ENCODE data around the gene COBLL1.
"Not testable (repeated sequence)": the region's sequence is repeated elsewhere in the genome, so short reads cannot be mapped to it uniquely, and the experiment has no call there.

Gene COBLL1

GRCh38 chr2:164841719-164842623 is at the start of gene COBLL1:
Gene COBLL1, minus strand, starts transcription at chr2:164841823. Its CDS starts 627 bp downstream, at chr2:164841196.
- peak; percentile 93 for DNase-seq (ENCODE audit: low read depth, low spot score)

GRCh38 chr2:164890544-164890943 is 48.9 kb upstream of the COBLL1 start:
- DNase-seq (ENCODE audit: low read depth, low spot score) = no peak

DNA sequence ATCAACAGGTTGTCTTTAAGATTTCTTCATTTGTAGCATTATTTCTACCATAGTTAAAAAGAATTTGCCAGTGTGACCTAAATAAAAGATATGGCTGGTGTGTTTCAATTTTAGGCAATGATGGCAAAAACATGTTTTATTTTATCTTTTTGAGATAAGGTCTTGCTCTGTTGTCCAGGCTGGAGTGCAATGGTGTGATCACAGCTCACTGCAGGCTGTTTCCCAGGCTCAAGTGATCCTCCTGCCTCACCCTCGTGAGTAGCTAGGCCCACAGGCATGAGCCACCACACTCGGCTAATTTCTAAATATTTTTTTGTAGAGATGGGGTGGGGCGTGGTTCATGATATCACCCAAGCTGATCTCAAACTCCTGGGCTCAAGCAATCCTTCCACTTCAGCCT is 47.0 kb upstream of the COBLL1 start:
- no peak for DNase-seq (ENCODE audit: low read depth, low spot score)

DNA sequence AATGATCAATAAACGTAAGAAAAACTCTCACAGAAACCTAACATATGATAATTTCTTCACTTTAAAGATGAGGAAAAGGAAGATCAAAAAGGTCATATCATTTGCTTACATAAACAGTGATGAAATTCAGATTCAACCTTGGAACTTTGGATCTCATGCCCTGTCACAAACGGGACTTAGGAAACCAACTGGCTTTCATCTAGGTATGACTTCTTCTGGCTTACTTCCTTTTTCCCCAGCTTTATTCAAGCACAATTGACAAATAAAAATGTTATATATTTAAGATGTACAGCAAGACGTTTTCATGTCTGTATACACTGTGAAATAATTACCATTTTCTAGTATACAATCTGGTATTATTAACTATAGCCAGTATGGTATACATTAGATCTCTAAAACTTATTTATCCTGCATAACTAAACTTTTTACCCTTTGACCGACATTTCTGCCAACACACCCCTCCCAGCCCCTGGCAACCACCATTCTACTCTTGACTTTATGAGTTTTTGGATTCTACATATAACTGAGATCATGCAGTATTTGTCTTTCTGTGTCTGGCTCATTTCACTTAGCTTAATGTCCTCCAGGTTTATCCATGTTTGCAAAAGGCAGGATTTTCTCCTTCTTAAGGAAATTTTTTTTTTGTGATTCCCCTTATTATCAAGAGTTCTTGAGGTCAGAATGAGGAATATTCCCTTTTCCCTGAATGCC is 46.0 kb upstream of the COBLL1 start:
- DNase-seq (ENCODE audit: low read depth, low spot score) = no peak

DNA sequence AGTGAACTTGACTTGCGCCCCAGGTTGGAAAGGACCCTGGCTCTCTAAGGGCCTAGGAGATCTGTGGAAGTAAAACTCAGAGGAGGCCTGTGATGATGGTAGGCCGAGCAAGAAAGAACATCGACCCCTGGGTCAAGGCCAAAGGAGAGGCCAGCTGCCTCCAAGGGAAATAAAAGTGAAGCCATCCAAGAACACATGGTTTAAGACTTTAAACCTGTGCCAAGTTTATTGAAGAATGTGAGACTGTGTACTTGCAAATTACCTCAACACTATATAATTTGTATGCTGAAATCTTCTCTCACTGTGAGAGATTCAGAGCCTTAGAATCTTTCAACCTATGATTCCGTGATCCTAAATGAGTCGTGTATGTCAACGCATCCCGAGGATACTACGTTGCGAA is 40.7 kb upstream of the COBLL1 start:
- DNase-seq (ENCODE audit: low read depth, low spot score) = no peak

- DNase-seq (ENCODE audit: low read depth, low spot score) = no peak
These were observed 39.9 kb upstream of the COBLL1 start for GRCh38 chr2:164881524-164881923.

GRCh38 chr2:164879901-164880535 is 38.4 kb upstream of the COBLL1 start:
- DNase-seq (ENCODE audit: low read depth, low spot score) = no peak

GRCh38 chr2:164877927-164878326 is 36.3 kb upstream of the COBLL1 start:
- no peak for DNase-seq (ENCODE audit: low read depth, low spot score)

GRCh38 chr2:164877169-164877568 is 35.5 kb upstream of the COBLL1 start:
- DNase-seq (ENCODE audit: low read depth, low spot score) = no peak

DNA sequence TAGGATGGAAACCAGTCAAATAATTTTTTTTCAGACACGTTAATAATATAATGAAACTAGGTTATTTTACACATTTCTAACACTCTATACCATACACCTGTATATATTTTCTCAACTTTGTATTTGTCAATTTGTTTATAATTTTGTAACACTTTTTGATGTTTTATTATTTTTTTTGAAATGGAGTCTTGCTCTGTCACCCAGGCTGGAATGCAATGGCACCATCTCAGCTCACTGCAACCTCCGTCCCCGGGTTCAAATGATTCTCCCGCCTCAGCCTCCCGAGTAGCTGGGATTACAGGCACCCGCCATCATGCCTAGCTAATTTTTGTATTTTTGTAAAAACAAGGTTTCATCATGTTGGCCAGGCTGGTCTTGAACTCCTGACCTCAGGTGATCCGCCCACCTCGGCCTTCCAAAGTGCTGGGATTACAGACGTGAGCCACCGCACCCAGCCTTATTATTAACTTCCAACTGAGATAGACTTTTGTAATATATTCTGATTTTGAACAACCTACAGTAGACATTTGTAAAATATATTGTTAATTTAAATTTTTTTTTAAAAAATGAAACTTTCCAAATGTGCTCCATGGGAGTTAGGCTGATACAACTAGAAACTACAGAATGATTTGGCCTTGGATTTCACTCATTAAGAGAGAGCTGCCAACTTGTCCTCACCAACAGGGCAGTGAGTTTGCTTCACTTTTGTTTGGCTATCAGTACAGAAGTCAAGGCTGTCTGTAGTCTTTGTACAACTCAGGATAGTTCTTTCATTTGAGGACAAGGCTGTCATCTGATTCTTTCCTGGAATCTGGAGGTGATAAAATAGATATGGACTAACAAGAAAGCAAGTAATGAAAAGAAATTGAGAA is 33.9 kb upstream of the COBLL1 start:
- no peak for DNase-seq (ENCODE audit: low read depth, low spot score)

DNA sequence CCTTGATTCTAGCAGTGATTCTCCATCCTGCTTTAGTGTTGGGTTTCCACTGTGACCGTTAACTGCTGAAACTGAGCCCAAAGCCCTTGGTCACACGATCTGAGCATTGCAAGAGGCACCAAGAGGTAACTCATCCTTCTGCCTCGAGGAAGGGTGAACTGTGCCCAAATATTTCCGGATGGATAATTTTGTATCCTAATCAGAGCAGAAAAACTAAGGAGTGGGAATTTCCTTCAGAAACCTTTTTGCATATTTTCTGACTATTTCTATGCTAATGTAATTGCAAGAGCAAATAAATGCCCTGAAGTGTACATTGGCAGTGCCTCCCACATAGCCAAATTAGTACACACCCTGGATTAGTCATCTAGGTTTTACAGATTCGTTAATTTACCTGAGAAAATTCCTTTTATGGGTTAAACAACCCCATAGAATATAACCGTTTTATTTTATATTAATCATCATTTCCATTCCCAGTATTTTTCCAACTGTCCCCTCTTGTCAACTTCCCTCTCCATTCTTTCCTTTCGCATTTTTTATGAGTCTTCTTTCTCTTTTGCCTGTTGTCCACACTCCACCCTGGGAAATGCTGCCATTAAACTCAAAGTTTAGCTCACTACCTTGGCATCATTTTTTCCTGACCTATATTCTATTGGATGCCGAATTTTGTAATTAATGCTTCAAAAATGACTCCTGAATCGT is 31.7 kb upstream of the COBLL1 start:
- DNase-seq (ENCODE audit: low read depth, low spot score) = no peak

DNA sequence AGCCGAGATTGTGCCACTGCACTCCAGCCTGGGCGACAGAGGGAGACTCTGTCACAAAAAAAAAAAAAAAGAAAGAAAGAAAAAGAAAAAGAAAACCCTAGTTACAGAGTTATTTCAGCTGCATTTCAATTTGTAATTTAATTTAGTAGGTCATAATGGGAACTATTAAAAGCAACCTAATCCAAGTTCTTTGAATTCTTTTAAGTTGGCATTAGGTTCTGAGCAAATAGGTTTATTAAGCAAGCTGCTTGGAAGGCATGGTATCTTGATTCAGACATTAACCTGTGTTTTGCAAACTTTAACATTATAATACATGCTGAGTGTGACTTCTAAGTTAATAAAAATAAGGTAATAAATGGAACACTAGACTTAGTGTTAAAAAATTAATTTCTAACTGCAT is 29.8 kb upstream of the COBLL1 start:
- DNase-seq (ENCODE audit: low read depth, low spot score) = no peak

- no peak for DNase-seq (ENCODE audit: low read depth, low spot score)
These were observed 27.8 kb upstream of the COBLL1 start for GRCh38 chr2:164869420-164869772.

DNA sequence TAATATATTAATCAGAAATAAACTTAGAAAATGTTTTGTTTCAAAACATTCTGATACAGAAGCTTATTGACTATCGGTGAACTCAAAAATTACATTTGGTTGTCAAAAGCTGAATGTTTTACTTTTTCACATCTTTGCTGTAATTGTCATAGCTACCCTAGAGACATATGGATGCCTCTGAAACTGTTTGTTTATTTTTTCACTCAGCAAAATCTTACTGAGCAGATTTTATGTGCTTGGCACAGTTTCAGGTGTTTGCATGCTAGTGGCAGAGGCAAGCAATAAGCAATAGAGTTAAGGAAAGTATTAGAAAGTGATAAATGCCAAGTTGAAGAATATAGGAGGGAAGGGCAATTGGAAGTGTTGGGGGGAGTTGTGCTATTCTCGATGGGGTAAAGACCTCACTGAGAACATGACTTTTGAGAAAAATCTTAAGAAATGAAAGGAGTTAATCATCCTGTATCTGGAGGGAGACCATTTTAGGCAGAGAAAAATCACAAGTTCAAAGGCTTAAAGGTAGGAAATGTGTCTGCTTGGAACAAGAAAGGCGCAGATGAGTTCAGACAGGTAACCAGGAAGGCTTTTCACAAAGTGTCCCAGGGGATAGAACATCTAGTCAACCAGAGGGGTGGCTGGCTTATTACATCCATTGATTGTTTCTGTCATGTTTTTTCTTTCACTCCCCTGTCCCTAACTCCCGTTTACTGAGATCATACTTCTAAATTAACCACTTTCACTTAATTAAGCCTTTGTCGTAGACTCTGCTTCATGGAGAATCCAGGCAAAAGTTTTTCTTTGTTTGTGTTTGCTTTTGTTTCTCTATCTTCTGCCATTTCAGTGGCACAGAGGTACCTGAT is 27.2 kb upstream of the COBLL1 start:
- DNase-seq (ENCODE audit: low read depth, low spot score) = no peak

- no peak for DNase-seq (ENCODE audit: low read depth, low spot score)
These were observed 26.3 kb upstream of the COBLL1 start for GRCh38 chr2:164867779-164868397.

DNA sequence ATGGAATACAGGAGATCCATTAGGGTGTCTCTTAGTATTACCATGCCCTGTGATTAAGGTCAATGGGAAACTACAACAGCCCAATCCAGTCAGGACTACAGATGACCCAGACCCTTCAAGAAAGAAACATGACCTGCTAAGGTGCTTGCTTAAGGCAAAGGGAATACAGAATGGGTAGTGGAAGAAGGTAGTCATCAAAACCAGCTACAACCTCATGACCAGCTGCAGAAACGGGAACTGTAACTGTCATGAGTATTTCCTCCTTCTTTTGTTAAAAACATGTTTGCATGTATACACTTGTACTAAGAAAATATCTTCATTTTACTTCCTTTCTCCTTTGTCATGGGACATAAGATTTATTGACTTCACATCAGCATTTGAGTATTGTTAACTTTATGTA is 24.8 kb upstream of the COBLL1 start:
- not testable (repeated sequence) for DNase-seq (ENCODE audit: low read depth, low spot score)

DNA sequence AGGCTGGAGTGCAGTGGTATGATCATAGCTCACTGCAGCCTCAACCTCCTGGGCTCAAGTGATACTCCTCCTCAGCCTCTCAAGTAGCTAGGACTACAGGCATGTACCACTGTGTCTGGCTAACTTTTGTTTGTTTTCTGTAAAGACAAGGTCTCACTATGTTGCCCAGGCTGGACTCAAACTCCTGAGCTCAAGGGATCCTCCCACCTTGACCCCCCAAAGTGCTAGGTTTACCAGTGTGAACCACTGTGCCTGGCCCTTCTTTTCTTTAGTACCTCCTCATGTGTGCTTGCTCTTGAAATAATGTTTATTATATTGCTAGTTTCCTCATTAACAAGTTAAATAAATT is 19.0 kb upstream of the COBLL1 start:
- DNase-seq (ENCODE audit: low read depth, low spot score) = no peak

DNA sequence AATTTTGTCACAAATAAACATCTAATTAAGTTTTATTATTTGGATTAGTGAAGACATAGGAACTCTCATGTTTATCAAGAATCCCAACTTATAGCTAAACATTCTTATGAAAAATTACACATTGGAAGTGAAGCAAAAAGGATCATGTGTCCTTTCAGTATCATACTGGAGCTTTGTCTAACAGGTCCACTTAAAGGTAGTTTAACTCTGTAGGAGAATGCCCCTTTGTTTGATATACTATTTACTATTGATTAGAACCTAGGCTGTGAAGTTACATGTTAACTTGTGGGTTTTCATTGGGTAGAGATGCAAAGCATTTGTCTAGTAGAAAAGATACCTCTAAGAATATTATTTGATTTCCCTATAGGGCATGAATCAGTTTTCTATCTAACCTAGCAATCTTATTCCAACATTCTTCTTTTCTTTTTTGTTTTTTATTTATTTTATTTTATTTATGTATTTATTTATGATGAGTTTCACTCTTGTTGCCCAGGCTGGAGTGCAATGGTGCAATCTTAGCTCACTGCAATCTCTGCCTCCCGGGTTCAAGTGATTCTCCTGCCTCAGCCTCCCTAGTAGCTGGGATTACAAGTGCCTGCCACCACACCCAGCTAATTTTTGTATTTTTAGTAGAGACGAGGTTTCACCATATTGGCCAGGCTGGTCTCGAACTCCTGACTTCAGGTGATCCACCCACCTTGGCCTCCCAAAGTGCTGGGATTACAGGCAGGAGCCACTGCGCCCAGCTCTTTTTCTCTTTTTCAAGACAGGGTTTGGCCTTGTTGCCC is 18.5 kb upstream of the COBLL1 start:
- not testable (repeated sequence) for DNase-seq (ENCODE audit: low read depth, low spot score)
